Esophagus mucosa (tissue), 1 donor: ENCODE measurements around the gene ARMH1. TPM values are rescaled to one million over a fixed set of nuclear protein-coding genes. Genes with fewer than 3 reads are reported as not detected.

Source experiments
- ATAC-seq: fragments of 200-7000 bp; cut with Tn5 transposase; one replicate; pipeline ENCODE4 v1.9.1; 2020
- total RNA-seq: library from RNA; stranded (reverse); gene quantifications from one replicate; pipeline ENCODE4 v1.2.4, GENCODE V29; 2023
- donor health status: DM: yes; HTN: yes; CAD: no.

ARMH1 gene
- not detected for total RNA-seq

DNA sequence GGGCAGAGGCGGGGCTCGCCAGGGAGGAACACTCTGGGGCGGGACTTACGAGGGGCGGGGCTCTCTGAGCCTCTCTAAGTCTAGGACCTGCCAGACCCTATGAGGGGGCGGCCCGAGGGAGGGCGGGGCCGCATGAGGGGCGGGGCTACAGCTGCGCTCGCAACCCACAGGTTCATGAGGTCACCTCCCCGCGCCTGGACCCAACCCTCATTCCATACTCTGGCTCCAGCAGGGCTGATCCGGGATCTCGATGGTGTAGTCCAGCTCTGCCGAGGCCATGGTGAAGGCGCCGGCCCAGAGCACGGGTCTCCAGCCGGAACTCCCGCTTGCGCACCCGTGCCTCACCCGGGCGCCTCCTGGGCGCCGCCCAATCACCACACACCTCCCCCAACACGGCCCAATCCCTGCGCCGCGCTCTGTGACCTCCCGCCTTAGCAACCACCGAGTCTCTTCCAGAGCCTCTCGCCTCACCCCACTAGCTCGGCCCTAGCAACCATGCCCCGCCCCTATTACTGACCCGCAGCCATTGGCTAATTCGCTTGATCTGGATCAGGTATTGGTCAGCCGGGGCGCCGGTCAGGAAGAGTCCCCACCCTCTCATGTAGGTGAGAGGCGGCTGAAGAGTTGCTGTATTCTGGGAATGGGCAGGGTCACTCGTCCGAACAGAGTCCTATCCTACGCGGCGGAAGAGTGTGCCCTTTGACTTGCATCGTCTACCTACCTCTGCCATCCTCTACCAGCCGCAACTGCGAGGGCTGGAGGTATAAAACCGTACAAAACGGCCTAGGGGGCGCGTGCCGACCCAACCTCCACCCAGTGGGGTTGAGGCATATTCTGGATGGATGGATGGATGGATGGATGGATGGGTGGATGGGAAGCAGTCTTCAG lies at the start of gene ARMH1, which contains the start of gene TMEM53:
Gene ARMH1 (plus strand): TSS at position 602 of the 888 bp plus-strand sequence. CDS start 14,984 bp downstream, outside the sequence.
Gene TMEM53 (minus strand): TSS at position 369 of the 888 bp plus-strand sequence. CDS start 90 bp downstream, at position 279.
- peak; percentile 98 for ATAC-seq

DNA sequence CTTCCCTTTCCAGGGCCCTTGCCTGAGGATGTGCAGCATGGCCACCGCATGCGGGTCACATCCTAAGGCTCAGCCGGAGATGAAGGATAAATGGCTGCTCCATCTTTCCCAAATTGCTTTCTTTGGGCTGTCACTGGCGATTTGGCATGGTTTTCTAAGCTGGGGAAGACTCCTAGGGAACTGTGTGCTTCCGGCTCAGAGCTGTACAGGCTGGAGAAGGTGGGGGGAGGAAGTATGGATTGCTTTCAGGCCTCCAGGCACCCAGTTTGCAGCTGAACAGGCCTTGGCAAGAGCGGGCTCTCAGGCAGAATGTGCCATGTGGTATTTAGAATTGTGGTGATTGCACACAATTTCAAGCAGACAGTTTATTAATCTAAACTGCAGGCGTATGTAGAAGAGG lies 49.2 kb upstream of the ARMH1 start:
- no peak for ATAC-seq

DNA sequence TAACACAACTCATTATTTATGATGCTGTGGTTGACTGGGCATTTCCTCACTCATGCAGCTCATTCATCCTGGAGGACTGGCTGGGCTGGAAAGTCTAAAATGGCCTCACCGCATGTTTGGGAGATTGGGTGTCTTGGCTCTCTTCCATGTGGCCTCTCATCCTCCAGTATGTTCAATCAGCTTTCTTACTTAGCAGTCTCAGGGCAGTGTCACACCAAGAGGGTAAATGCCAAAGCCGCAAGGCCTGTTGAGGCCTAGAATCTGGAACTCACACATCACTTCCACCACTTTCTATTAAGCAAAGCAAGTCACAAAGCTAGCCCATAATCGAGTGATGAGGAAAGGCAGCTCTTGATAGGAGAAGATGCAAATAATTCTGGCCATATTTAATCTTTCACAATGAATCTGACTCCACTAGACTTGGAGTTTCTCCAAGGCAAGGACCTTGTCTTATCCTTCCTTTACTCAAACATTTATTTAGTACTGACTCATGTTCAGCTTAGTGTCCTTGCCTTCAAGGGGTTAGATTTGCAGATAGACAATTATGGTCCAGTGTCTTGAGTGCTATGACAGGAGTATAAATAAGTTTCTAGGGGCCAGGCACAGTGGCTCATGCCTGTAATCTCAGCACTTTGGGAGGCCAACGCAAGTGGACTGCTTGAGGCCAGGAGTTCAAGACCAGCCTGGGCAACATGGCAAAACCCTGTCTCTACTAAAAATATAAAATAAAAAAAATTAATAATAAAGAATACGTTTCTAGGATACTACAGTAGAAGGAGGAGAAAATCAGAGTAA lies 45.4 kb upstream of the ARMH1 start:
- ATAC-seq = no peak

GRCh38 chr1:44630116-44630515 lies 44.4 kb upstream of the ARMH1 start:
- no peak for ATAC-seq

- no peak for ATAC-seq
These were observed 43.2 kb upstream of the ARMH1 start for GRCh38 chr1:44631333-44631646.

DNA sequence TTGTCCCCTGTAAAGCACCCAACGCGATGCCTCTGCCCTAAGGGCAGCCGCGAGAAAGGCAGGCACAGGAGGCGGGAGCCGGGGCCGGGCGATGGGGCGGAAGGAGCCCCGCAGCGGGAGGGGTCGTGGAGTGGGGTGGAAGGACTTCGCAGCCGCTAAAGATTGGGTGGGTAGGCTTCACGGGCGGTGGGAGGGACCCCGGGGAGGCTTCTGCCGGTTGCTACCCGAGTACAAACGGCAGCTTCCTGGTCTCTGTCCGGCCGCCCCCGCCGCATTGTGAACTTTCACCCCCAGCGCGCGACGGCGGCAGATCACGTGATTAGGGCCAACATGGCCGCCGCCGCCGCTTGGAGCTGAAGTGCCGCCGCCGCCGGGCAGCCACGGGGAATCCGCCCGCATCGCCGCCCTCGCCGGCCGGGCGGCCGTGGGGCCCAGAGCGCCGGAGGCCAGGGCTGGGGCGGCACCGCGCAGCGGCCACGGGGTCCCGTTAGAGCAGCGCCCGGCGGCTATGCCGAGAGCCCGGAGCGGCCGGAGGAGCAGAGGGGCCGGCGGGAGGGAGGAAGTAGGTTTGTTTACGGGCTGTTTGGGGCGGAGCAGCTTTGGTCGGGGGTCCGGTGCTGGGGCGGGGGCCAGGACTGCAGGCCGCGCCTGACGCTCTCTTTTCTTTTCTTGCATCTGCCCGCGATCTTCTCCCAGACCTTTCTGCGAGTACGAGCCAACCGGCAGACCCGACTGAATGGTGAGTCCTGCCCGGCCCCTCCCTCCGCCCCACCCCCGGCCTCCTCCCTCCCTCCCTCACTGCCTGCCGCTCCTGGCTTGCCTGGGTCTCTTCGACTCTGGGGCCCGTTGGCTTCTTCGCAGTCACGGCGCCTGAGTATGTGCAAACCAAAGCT lies 42.6 kb upstream of the ARMH1 start:
- ATAC-seq = peak; percentile 79

DNA sequence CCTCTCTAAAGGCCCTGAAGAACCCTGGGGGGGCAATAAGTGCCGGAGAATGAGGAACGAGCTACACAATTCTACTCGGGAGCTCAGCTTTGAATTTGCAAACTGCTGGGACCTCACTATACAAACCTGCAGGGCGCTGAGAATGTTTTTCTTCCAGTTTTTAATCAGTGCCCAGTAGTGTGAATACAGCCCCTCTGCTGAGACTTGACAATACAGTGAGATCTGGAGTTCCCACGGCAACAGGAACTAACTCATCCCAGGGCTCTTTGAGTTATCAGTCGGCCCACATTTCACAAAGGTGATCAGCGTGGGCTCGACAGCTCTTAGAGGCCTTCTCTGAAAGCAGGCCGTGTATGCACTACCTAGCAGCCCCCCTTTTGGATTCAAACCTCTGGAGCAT lies 41.9 kb upstream of the ARMH1 start:
- no peak for ATAC-seq

DNA sequence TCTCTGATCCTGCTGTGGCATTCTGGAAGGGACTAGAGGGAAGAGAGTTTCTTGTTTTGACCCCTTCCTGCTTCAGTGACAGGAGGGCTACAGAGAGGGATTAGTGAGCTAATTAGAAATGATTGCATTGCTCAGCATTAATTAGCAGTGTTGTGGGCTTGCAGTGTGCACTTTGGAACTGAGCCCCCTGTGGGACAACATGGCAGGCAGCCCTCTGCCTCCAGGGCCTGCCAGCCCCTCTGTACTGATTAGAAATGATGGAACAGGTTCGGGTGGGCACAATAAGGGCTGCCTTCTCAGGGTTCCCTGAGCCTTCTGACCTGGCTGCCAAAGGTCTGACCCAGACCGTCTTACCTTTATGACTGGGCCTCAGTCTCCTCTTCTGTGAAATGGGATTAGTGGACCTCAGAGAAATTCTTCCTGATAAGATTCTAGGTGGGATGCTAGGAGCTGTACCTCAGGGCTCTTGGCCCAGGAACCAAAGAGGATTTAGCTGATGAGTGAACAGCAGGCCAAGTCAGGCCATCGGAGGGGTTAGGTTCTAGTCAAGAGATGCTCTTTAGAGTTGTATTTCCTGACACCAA lies 39.8 kb upstream of the ARMH1 start:
- no peak for ATAC-seq

- ATAC-seq = no peak
These were observed 39.1 kb upstream of the ARMH1 start for GRCh38 chr1:44635439-44635838.

GRCh38 chr1:44636083-44636687 lies 38.3 kb upstream of the ARMH1 start:
- ATAC-seq = no peak

- ATAC-seq = peak; percentile 7
These were observed 37.6 kb upstream of the ARMH1 start for GRCh38 chr1:44636688-44637598.

GRCh38 chr1:44637702-44638411 lies 36.7 kb upstream of the ARMH1 start:
- ATAC-seq = no peak

- ATAC-seq = no peak
These were observed 34.2 kb upstream of the ARMH1 start for GRCh38 chr1:44640200-44640853.

- no peak for ATAC-seq
These were observed 33.1 kb upstream of the ARMH1 start for GRCh38 chr1:44641126-44642102.

DNA sequence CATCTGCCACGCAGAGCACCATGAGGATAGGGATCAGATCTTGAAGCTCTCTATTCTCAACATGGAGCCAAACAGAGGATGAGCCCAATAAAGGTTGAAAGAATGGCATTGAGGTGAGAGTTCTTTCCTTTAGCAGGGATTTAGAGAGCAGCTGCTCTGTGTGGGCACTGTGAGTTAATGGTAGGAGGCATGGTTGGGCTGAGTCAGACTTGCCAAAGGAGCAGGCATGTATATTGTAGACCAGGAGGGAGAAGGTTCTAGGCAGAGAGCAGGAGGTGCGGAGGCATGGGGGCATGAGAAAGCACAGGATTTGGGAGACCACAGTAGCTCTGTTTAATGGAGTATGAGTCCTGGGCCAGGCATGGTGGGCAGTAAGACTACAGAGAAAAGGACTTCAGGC lies 32.3 kb upstream of the ARMH1 start:
- ATAC-seq = no peak

DNA sequence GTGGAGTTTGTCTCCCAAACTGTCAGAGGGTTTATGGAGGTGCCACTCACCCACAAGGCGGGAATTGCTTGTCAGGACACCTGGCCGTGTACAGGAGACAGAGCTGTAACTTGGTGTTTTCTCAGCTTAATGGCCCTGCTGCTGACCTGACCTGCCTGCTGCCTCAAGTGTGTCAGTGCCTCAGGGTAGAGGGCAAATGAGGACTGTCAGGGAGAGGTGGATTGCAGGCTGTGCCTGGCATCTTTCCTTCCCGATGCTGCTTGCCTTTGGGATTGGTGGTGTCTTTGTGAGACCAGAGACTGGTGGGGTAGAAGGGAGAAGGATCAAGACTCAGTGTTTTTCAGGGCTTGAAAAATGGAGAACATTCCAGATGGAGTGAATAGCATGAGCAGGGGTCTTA lies 31.6 kb upstream of the ARMH1 start:
- no peak for ATAC-seq

GRCh38 chr1:44643721-44644334 lies 30.7 kb upstream of the ARMH1 start:
- ATAC-seq = no peak

DNA sequence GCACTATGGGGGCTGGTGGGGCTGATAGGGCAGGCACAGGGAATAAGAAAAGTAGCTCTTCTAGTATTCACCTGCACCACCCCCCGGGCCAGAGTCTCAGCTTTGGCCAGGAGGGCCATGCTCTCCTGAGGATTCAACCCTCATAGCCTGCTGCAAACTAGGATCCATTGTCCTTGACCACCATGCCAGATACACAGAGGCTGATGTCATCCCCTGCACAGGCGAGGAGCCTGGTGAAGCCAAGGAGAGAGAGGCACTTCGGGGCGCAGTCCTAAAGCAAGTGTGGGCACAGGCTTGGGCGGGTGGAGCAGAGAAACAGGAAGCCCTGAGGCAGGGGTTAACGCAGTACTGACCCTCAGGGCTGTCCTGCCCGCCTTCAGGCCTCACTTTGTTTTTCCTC lies 29.7 kb upstream of the ARMH1 start:
- ATAC-seq = no peak
